Smooth muscle cell of the brain vasculature (primary cell): ENCODE measurements around the gene BPI.
"Not testable (repeated sequence)": the region's sequence is repeated elsewhere in the genome, so short reads cannot be mapped to it uniquely, and the experiment has no call there.

Experiments used
- DNase-seq: peaks from one replicate; pipeline ENCODE4 v3.0.0-alpha.2; 2012; ENCODE audit warnings: low read depth, low spot score

The BPI gene

GRCh38 chr20:38334016-38334415, 30.1 kb downstream of the BPI start:
- no peak for DNase-seq

GRCh38 chr20:38336726-38337125, 32.8 kb downstream of the BPI start:
- DNase-seq, result no peak

DNA sequence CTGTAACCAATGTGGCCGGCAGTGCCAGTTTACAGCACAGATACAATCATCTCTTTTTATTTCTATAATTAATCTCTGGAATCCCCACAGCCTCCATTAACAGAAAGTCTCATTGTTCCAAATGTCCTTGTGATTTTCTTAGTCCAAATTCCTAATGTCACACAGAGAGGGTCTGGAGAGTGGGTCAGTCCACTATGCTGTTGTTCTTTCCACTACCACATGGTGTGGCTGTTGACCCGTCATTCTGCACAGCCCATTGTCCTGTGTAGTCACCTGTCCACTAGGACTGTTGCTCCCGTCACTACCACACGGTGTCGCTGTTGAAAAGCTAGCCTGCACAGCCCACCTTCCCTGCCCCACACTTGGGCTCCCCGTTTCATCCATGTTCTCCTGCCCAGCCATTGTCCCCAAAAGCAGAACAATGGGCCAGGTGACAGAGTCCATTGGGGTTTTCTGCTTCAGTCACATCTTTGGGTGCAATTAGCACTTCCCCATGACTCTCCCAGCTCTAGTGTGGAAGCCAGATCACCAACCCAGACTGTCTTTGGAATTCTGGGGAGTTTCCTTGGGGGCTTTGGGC, 33.7 kb downstream of the BPI start:
- no peak for DNase-seq

DNA sequence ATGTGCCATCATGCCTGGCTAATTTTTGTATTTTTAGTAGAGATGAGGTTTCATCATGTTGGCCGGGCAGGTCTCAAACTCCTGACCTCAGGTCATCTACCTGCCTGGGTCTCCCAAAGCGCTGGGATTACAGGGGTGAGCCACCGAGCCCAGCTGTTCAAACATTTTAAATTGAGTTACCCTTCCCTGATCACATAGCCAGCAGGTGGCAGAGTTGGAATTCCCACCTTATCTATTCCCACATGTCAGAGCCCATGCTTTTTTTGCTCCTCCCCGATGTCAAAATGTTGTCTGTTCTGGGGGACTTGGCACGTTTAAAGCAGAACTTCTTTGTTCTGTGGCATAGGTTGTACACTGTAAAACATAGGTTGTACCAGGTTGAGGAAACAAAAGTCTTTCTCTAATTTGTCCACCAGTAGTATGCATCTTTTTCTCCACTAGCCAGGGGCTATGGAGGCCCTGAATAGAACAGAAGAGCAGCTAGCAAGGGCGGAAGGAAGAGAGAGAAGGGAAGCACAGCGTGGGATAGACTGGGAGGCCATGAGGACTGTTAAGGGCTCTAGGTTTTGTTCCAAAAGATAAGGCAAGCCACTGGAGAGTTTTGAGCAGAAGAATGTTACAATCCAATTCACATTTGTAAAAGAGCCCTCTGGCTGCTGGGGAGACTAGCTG, 35.0 kb downstream of the BPI start:
- no peak for DNase-seq

DNA sequence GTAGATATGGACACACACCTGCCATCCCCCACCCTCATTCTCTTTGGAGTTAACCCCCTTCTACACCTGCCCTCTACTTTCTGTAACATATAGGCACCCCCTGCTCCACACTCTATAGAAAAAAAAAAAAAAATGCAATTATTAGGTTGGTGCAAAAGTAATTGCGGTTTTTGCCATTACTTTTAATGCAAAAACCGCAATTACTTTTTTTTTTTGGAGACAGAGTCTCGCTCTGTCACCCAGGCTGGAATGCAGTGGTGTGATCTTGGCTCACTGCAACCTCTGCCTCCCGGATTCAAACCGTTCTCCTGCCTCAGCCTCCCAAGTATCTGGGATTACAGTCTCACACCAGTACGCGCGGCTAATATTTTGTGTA, 35.6 kb downstream of the BPI start:
- not testable (repeated sequence) for DNase-seq

- no peak for DNase-seq
Measured at GRCh38 chr20:38339997-38340396, 36.0 kb downstream of the BPI start.

DNA sequence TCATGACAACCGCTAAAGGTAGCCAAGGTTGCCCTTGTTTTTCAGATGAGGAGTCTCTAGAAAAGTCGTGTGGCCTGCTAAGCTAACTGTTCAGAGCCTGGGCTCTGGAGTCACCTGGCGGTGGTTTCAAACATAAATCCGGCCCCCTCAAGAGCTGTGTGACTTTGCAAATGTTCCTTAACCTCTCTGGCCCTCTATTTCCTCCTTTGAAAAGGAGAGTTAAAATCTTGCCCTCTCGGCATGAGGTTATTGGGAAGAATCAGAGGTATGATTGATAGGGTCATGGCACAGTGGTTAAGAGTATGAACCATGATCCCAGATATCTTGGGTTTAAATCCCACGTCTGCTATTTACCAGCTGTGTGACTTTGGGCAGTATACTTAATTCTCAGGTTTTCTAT, 36.7 kb downstream of the BPI start:
- DNase-seq, result no peak

DNA sequence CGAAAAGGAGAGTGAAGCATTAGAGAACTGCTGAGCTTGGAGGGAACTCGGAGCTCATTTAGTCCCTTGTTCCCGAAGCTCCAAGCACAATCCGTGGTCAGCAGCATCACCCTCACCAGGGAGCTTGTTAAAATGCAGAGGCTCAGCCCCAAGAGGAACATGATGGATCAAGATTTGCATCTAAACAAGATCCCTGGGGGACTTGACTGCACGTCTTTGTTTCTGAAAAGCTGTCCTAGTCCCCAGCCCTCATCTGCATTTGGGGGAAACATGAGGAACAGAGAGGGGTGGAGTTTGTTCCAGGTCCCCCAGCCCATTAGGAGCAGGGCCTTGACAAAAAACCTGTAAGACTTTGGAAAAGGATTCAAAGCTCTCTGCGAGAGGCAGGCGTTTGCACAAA, 38.3 kb downstream of the BPI start:
- DNase-seq, result no peak

DNA sequence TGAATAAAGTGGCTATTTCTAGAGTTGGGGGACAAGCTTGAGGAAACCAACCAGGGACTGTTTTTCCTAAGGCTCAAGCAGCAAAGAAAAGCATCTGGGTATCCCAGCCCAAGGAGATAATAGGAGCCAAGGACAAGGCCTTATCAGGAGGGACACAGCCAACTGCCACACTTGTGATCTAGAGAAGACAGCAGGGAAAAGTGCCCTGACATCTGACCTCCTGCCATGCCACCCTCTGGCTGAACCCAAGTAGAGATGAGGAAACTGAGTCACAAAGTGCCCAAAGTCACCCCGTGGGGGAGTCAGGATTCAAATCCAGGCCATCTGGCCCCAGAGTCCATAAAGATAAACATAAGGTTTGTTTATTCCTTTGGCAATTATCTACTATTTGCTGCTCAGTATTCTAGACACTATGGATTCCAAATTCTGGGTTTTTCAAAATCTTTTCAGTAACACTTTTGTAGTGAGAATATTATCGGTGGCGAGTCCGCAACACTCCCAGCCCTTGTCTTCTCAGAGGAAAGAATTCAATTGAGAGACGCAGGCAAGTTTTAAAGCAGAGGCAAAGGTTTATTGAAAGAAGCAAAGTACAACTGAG, 38.9 kb downstream of the BPI start:
- no peak for DNase-seq

- DNase-seq, result no peak
Measured at GRCh38 chr20:38343311-38344106, 39.6 kb downstream of the BPI start.

DNA sequence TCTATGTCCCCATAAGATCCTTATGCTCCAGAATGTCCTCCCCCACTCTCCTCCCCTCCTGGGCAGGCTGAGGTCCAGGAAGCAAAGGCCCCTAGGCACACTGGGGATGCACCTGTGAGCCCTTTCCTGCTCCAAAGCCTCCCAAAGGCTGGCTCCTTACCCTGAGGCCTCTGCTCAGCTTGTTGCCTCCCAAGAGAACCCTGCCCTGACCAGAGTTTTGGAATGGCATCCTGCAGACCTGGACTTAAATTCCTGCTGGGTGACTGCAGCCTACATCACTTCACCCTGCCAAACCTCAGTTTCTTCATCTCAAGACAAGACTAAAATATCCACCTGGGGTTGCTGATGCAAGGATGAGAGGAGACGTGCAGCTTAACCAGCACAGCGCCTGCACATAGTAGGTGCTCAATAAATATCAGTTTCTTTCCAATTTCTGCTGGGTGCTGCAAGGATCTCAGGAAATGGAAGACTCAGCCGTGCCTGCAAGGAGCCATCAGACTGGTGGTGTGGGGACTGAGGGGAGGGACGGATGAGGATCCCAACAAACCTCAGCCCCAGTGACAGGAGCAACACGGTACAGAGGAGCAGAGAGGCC, 40.2 kb downstream of the BPI start:
- DNase-seq, result no peak

DNA sequence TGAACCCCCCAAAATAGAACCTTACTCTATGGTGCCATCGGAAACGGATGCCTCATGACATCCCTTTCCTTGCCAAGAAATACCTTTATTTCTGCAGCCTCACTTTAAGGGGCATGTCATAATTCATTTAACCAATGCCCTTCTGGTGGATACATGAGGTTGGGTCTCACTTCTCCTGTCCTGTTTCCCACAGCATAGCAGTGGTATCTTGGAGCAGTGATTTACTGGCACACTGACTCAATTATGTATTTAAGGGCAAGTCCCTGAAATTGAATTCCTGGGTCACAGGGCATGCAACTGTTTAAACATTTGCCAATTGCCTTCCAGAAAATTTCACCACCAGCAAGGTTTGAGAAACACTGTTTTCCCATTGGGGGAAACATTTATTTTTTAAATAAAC, 41.7 kb downstream of the BPI start:
- no peak for DNase-seq

- no peak for DNase-seq
Measured at GRCh38 chr20:38346247-38346651, 42.3 kb downstream of the BPI start, which contains the start of gene LBP. Gene LBP, plus strand, starts transcription at chr20:38346482. Its CDS starts 35 bp downstream, at chr20:38346517.

GRCh38 chr20:38346741-38347140, 42.8 kb downstream of the BPI start:
- DNase-seq, result no peak

GRCh38 chr20:38349856-38350255, 45.9 kb downstream of the BPI start:
- DNase-seq, result no peak

DNA sequence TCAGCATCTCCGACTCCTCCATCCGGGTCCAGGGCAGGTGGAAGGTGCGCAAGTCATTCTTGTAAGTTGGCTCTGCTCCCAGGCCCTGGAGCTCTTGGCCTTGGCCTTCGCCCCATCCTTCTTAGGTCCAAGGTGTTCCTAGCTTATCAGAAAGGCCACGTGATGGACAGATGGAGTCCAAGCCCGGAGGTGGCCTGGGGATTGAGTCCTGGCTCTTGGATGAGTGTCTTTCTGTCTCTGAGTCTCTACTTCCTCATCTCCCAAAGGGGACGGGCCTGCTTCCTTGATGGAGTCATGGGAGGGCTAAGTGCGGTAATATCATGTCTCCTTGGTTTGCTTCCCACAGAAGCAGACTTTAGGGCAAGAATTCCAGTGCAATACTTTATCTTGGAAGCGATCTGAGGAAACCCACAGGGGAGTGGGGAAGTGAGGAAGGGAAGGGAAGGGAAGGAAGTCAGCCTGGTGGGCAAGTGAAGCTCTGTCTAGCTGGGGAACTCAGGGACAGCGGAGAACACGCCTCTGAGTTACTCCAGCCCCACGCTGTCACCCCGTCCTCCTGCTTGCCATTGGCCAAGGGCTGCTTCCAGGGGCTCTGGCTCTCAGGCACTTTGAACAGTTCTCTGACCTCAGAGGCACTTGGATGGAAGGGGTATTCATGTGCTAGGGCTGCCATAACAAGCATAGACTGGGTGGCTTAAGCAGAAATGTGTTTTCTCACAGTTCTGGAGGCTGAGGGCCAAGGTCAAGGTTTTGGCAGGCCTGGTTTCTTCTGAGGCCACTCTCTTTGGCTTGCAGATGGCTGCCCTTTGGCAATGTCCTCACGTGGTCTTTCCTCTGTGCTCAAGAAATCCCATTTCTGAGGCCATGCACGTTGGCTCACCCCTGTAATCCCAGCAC, 47.2 kb downstream of the BPI start:
- DNase-seq, result no peak

- no peak for DNase-seq
Measured at GRCh38 chr20:38353316-38353715, 49.4 kb downstream of the BPI start.

- DNase-seq, result no peak
Measured at GRCh38 chr20:38354227-38354626, 50.3 kb downstream of the BPI start.

- no peak for DNase-seq
Measured at GRCh38 chr20:38355161-38356012, 51.4 kb downstream of the BPI start.

DNA sequence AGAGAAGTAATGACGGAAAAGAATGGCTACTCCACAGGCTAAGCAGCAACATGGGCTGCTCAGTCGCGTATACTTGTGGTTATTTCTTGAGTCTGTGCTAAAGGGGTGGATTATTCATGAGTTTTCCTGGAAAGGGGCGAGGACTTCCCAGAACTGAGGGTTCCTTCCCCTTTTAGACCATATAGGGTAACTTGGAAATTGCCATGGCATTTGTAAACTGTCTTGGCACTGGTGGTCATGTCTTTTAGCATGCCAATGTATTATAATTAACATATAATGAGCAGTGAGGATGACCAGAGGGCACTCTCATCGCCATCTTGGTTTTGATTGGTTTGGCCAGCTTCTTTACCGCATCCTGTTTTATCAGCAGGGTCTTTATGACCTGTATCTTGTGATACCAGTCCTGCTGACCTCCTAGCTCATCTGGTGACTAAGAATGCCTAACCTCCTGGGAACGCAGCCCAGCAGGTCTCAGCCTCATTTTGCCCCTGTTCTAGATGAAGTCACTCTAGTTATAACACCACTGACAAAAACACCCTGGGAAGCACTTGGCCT, 53.8 kb downstream of the BPI start:
- no peak for DNase-seq
